T-helper 2 cell (primary cell): ENCODE results near the gene TTC29.
"Not testable (repeated sequence)": the region's sequence is repeated elsewhere in the genome, so short reads cannot be mapped to it uniquely, and the experiment has no call there.

Experiments used
- DNase-seq, 5 experiments: peaks; one replicate each; pipeline versions ENCODE4 v3.0.0 to v3.0.0-alpha.2; 2012 to 2022

Gene TTC29

DNA sequence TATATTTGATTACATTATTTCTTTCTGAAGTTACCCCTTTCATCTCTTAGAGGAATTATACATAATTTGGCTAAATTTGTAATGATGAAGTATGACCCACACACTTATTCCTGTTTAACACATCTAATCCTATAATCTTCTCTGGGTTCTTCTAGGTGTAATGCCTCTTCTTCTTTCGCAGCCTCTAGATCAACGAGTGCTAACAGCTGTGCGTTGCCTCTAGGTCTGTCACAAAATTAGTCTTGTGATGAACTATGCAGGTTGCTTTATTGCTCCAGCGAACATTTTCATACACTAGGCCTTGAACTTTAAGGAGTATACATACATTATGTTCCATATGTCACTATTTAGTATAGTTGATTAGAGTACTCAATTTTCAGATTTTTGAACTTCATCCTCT is 89.9 kb downstream of the TTC29 start:
- DNase-seq: no peak

DNA sequence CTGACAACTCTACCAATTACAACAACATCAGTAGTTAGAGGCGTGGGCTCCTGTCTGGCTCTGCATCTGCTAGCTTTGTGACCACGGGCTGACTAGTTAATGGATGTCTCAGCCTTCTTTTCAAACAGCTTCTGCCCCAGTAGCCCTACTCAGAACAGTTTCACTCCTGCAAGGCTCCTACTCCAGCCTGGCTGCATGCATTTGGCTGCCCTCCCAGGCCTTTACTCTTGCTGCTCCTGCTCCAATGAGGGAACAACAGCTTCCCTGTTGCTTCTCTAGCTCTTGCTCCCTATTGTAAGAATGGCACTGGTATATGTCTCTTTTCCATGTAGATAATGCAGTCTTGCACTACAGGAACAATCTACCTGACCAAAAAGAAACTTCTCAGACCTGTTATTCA is 93.3 kb downstream of the TTC29 start:
- no peak for DNase-seq

- DNase-seq: no peak
These were observed 98.3 kb downstream of the TTC29 start for GRCh38 chr4:146847345-146847744.

- DNase-seq: no peak
These were observed 98.8 kb downstream of the TTC29 start for GRCh38 chr4:146846882-146847281.

- DNase-seq: no peak
These were observed 100.9 kb downstream of the TTC29 start for GRCh38 chr4:146844761-146845160.

DNA sequence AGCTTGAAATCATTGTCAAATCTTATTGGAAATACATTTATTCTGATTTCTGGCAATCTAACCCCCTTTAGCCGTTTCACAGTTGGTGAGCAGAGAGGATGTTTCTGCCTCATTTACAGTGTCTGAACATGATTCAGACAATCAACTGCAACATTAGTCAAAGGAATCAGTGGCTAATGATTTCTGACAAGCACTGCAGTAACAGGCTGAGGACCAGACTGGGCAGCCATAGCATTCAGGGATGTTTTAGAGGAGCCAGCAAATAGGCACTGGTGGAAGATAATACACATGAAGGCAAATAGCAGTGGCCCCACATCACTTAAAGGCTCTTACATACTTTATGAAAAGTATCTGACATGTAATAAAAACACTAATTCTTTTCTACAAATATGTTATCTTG is 102.8 kb downstream of the TTC29 start:
- DNase-seq: no peak

DNA sequence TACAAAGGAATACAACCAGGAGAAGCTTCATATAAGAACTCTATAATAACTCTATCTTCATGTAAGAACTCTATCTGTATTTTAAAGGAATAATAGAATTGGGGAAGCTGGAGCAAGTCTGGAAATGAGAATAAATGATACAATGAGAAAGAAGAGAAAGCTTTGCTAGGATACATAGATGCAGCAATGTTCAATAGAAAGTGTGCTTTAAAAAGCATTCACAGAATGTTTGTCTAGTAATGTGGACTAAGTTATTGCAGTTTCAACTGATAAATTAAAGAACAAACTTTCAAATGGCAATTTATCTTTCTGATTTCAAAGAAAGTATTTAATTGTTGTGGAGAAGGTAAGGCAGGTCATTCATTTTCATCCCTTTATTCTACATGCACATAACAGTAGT is 104.9 kb downstream of the TTC29 start:
- DNase-seq: no peak

DNA sequence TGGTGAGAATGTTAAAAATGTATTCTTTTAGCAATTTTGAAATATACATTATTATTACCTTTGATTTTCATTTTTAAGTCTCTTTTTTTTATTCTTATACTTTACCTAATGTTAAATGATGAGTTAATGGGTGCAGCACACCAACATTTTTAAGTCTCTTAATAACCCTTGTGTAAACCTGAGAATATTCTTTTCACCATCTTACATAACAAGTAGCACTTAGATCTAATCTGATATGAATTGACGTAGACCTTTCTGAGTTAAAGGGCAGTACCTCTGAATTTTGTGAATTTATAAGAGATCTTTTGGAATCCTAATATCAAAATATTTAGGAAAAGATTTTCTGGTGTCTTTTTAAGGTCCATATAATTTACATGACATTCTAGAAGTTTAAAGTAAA is 110.6 kb downstream of the TTC29 start:
- DNase-seq: no peak

DNA sequence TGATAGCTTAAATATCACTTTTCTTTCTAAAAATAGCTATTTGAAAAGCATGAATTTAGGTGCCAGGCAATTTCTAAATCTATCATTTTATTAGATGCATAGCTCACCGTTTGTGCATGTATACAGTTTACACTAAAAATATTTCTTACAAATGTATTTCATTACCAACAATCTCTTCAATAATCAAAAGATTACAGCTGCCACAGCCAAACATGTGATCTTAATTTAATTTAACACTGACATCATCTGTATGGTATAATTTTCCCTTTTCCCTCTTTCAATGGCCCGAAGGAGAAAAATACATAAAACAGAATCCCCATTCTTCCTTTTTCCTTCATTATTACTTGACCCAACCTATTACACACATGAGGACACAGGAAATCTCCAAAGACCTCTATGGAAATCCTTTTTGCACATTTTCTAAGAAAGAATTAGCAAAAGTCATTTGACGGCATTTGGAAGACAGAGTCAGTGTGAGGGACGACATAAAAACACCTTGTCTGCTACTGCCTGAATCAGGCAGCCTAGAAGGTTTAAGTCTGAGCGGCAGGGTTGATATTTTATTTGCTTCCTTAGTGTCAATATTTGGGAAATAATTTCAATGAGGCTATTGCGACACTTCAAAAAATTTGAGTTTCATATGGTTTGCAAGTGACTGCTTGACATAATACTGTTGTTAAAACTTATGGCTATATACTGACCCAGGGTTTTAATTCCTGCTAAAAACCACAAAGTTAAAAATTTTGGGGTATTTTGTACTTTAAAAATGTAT is 111.2 kb downstream of the TTC29 start:
- no peak for DNase-seq

DNA sequence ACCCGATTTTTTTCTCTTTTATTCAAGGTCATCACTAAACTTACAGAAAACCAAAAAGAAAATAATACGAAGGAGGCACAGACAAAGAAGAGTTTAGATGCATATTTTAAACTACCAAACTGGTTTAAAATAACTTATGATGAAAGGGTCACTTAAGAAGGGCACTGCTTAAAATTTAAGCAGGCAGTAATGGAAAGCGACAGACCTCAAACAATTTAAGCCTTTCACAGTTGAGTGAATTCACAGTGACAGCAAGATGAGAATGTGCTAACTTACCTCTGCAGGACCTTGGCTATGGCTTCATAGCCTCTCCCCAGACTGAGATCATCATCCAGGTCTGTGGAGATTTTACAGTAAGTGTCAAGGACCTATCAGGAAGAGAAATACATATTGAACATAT is 112.1 kb downstream of the TTC29 start:
- no peak for DNase-seq

GRCh38 chr4:146822980-146823379 is 122.7 kb downstream of the TTC29 start:
- DNase-seq: not testable (repeated sequence)

DNA sequence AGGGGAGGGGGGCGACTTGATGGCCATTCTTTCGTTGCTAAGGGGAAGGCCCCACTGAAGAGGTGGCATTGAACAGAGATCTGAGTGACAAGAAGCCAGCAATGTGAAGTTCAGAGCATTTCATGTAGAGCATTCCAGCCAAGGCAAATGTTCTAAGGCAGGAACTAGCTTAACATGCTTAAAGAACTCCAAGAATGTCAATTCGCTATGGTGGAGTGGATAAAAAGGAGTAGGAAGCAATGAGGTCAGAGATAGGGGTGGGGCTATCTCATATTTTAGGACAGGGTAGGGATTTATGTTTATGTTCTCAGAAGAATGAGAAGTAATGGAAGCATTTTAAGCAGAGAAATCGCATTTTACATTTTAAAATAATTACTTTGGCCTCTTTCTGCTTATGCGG is 130.9 kb downstream of the TTC29 start:
- DNase-seq: no peak

DNA sequence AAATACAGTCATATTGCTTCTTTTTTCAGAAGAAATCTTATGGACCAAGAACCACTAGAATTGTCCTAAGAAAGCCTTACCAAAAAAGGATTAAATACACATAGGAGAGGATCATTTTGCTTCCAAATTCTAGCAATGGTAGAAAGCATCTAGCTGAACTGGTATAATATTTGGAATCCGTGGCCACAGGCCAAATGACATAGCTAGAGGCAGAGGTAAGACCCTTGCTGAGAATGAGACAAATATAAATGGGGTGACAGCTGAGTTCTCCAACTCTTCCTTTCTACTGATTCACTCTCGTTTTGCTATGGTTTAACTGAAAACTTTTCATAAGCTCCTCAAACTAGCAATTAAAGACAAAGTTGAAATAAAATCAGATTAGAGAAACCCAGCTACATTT is 150.0 kb downstream of the TTC29 start:
- DNase-seq: no peak

DNA sequence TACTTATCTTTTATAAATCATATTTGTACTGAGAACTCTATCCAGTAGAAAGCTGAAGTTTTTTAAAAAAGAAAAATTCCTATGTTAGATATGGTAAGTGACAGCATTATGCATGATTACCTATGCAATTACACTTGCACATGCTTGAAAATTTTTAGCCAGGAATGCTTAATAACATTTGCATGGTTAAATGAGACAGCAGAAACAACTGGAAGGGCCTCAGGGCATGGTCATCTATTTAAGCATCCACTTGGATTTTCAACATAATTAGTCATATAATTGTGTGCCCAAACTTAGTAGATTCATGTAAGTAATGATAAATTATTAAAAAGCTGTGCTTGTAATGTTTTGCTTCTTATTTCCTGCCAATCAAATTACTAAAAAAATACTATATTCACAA is 151.9 kb downstream of the TTC29 start:
- DNase-seq: no peak

DNA sequence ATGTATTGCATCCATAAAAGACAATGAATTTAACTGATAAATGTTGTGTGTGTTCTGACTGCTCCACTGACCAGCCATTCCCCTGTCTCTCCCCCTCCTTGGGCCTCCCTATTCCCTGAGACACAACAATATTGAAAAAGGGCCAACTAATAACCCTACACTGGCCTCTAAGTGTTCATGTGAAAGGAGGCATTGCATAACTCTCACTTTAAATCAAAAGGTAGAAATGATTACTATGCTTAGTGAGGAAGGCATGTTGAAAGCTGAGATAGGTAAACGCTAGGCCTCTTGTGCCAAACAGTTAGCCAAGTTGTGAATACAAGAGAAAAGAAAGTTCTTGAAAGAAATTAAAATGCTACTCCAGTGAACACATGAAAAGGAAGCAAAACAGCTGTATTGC is 154.2 kb downstream of the TTC29 start:
- no peak for DNase-seq

GRCh38 chr4:146790515-146790914 is 155.1 kb downstream of the TTC29 start:
- DNase-seq: no peak

GRCh38 chr4:146787731-146788130 is 157.9 kb downstream of the TTC29 start:
- peak in 1 of 5 experiments; percentile 5 for DNase-seq

DNA sequence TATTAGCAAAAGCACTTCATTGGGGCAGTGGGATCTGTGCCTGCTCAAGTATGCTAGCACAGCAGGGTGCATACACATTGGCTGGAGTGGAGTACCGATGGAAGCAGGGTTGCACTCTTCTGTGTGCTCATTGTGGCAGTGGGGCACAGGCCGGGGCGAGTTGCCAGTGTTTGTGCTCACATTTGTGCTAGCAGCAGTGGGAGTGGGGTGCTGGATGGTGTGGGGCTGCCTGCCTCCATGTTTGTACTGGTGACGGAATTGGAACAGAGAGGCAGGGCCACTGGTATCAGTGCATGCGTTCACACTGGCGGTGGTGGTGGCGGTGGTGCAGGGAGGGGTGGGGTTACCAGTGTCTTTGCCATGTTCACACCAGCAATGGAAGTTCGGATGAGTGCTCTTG is 169.0 kb downstream of the TTC29 start:
- DNase-seq: no peak

GRCh38 chr4:146763560-146763959 is 182.1 kb downstream of the TTC29 start:
- DNase-seq: peak in 1 of 5 experiments; percentile 13

- DNase-seq: no peak
These were observed 183.6 kb downstream of the TTC29 start for GRCh38 chr4:146762016-146762415.

DNA sequence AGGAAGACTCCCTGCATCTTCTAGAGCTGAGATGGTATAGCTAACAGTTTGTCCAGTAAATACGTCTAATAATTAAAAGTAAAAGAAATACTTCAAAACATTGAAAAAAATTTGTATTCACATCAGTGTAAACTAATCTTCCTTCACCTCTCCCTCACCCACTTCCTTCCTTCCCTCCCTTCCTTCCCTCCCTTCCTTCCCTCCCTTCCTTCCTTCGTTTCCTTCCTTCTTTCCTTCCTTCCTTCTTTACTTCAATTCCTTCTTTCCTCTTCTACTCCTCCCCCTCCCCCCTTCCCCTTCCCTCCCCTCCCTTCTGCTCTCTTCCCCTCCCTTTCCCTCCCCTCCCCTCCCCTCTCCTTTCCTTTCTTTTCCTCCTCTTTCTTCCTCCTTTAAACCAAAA is 203.2 kb downstream of the TTC29 start:
- peak in 1 of 5 experiments; percentile 30 for DNase-seq

GRCh38 chr4:146739182-146739581 is 206.5 kb downstream of the TTC29 start:
- no peak for DNase-seq

- DNase-seq: not testable (repeated sequence)
These were observed 222.1 kb downstream of the TTC29 start for GRCh38 chr4:146723519-146723918.

DNA sequence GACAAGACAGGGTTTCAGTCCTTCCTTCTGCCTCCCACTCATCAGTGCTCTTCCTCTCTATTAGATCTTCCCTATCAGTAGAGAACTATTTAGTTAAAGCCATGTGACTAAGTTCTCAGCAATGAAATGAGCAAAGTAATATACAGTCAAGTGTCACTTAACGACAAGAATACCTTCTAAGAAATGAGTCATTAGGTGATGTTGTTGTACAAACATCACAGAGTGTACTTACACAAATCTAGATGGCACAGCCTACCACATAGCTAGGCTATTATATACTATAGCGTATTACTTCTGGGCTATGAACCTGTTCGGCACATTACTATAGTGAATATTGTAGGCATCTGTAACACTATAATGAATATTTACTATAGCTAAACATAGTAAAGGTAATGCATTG is 235.7 kb downstream of the TTC29 start:
- no peak for DNase-seq

GRCh38 chr4:146699910-146700309 is 245.8 kb downstream of the TTC29 start:
- no peak for DNase-seq
